Mesodermal cell (in vitro differentiated cells): ENCODE results near the gene RNF157.

Experiments
- H3K27ac ChIP-seq: 2 replicates; pipeline ENCODE4 v1.7.0; 2013; ENCODE audit warnings: mild to moderate bottlenecking, low read depth, low read length, moderate library complexity; ENCODE audit not compliant: severe bottlenecking
- H3K36me3 ChIP-seq: 2 replicates; pipeline ENCODE4 v1.7.1; 2013; ENCODE audit warnings: mild to moderate bottlenecking, low read length, moderate library complexity; ENCODE audit not compliant: control insufficient read depth, insufficient read depth
- H3K4me1 ChIP-seq: one replicate; pipeline ENCODE4 v1.7.1; 2013; ENCODE audit warnings: mild to moderate bottlenecking, low read length; ENCODE audit not compliant: insufficient read depth, control insufficient read depth, poor library complexity, severe bottlenecking
- H3K4me3 ChIP-seq: 2 replicates; pipeline ENCODE4 v1.7.0; 2013; ENCODE audit warnings: low read length, control low read depth, mild to moderate bottlenecking; ENCODE audit not compliant: insufficient read depth, poor library complexity, severe bottlenecking; ENCODE audit errors: extremely low read depth
- H3K9me3 ChIP-seq: 2 replicates; pipeline ENCODE4 v1.7.1; 2013; ENCODE audit warnings: mild to moderate bottlenecking, low read length, moderate library complexity; ENCODE audit not compliant: control insufficient read depth
- WGBS, 2 experiments: methylation state at CpG; one replicate each; pipeline ENCODE4 v1.1.5; 2013; ENCODE audit warnings: missing lambda C conversion rate in 2 of 2; ENCODE audit not compliant: insufficient coverage in 2 of 2; 5-methylcytosine and 5-hydroxymethylcytosine counted together

Gene RNF157

GRCh38 chr17:76125922-76126321, 114.4 kb downstream of the RNF157 start:
- no peak overlapping the region for H3K27ac ChIP-seq
- H3K9me3 ChIP-seq: no peaks in the 10 kb centered on the region
- no peaks in the 10 kb centered on the region for H3K36me3 ChIP-seq
- no peaks in the 10 kb centered on the region for H3K4me1 ChIP-seq
- no peak overlapping the region for H3K4me3 ChIP-seq
- 100% methylated on average over 1 of the region's 1 CpG for WGBS, 2 experiments

DNA sequence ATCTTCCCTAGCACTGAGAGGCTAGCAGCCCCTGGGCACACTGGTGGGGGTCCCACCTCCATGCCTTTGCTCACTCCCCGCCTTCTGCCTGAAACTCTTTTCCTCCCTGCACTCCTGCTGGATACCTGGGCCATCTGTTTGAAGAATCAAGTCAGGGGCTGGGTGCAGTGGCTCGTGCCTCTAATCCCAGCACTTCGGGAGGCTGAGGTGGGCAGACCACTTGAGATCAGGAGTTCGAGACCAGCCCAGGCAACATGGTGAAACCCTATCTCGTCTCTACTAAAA, 115.0 kb downstream of the RNF157 start:
- Histone ChIP-seq H3K4me3 (no peak overlapping the region), H3K4me1 (no peaks in the 10 kb centered on the region), H3K36me3 (no peaks in the 10 kb centered on the region), H3K27ac (no peak overlapping the region), H3K9me3 (no peaks in the 10 kb centered on the region)
- 79 to 89% methylated on average over 4 to 5 of the region's 5 CpGs for WGBS, 2 experiments

DNA sequence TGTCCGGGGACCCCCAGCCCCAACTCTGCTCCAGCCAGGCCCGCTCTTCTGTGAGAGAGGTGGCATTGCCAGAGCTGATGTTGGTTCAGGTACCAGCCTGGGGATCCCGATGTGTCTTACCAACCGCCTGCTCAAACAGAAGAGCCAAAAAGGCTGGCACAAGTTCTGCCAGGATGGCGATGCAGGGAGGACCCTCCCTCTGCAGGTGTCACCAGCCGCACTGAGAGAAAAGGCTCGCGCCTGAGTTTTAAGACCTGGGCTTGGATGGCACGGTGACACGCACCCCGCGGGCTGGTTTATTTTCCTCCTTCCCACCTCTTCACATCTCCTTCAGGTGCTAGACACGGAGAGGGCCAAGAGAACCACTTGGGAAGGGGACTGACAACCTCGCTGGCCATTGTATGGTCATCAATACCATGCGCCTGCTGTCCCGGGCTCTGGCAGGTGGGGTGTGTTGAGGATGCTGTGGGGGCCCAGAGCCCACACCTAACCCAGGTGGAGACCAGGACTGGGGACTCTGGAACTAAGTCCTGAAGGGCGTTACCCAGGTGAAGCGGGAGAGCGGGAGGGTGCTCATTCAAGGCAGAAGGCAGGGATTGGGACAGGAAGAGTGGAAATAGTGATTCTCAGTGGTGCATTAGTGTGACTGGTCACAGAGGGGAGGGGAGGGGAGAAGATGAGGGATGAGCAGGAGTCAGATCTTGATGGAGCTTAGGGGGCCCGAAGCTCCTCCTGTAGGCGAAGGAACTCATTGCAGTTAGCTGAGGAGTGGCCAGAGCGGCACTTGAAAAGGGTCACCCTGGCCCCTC, 115.5 kb downstream of the RNF157 start:
- H3K4me1 ChIP-seq: no peaks in the 10 kb centered on the region
- no peak overlapping the region for H3K4me3 ChIP-seq
- H3K36me3 ChIP-seq: no peaks in the 10 kb centered on the region
- H3K9me3 ChIP-seq: no peaks in the 10 kb centered on the region
- no peak overlapping the region for H3K27ac ChIP-seq
- 87 to 90% methylated on average over 13 to 18 of the region's 22 CpGs for WGBS, 2 experiments

DNA sequence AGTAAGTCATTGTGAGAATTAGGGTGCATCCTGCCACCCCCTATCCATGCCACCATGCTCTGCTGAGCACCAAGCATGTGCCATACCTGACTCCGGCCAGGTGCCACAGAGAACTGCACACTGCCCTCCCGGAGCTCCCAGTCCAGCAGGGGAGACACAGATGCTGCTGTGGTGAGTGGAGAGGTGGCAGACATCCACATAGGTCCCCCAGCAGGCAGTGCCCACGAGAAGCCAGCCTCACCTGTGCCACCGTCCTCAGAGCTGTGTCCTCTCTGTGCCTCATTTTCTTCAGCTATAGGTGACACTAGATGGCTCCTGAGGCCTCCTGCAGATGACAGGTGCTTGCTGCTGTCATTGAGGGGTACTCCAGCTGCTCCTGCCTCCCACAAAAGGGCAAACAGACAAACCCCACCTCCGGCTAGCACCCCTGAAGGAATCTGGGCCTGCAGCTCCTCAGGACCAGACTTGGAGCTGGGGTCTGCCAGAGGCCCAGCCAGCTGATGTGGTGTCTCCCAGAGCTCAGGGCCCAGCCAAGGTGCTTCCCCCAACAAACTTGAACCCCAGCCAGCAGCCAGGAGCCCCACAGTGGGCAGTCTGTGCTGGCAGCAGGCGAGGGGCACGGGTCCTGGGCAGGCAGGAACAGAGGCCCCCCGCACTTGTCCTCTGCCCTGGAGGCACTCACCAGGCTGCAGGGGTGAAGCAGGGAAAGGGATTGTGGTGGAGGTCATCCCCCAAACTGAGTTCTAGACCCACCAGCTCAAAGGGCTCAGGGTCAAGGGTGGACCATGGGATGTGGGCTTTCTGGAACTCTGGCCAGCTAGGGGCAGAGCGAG, 116.3 kb downstream of the RNF157 start:
- WGBS, 2 experiments: 70 to 71% methylated on average over 8 to 9 of the region's 9 CpGs
- Histone ChIP-seq H3K9me3 (no peaks in the 10 kb centered on the region), H3K36me3 (no peaks in the 10 kb centered on the region)

DNA sequence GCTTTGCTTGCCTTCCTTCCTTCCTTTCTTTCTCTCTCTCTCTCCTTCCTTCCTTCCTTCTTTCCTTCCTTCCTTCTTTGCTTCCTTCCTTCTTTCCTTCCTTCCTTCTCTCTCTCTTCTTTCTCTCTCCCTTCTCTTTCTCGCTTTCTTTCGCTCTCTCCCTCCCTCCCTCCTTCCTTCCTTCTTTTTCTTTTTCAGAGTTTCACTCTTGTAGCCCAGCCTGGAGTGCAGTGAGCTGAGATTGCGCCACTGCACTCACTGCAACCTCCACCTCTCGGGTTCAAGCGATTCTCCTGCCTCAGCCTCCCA, 117.1 kb downstream of the RNF157 start:
- no peaks in the 10 kb centered on the region for H3K9me3 ChIP-seq
- H3K36me3 ChIP-seq: no peaks in the 10 kb centered on the region
- H3K27ac ChIP-seq: no peak overlapping the region
- H3K4me1 ChIP-seq: no peaks in the 10 kb centered on the region
- 65 to 67% methylated on average over 3 to 4 of the region's 5 CpGs for WGBS, 2 experiments
- H3K4me3 ChIP-seq: no peak overlapping the region

More for the DNA sequence above, 116.3 kb downstream of the RNF157 start:
- H3K4me3 ChIP-seq: no peak overlapping the region
- H3K27ac ChIP-seq: no peak overlapping the region
- no peaks in the 10 kb centered on the region for H3K4me1 ChIP-seq

GRCh38 chr17:76122431-76123190, 117.7 kb downstream of the RNF157 start:
- Histone ChIP-seq H3K9me3 (no peaks in the 10 kb centered on the region), H3K4me3 (no peak overlapping the region), H3K27ac (no peak overlapping the region), H3K4me1 (no peaks in the 10 kb centered on the region), H3K36me3 (no peaks in the 10 kb centered on the region)
- 86 to 88% methylated on average over 19 to 22 of the region's 24 CpGs for WGBS, 2 experiments

GRCh38 chr17:76121932-76122430, 118.3 kb downstream of the RNF157 start:
- Histone ChIP-seq H3K36me3 (no peaks in the 10 kb centered on the region), H3K4me1 (no peaks in the 10 kb centered on the region), H3K9me3 (no peaks in the 10 kb centered on the region), H3K4me3 (no peak overlapping the region), H3K27ac (no peak overlapping the region)
- WGBS, 2 experiments: 64 to 72% methylated on average over 25 to 42 of the region's 42 CpGs

- H3K27ac ChIP-seq: no peak overlapping the region
- no peaks in the 10 kb centered on the region for H3K4me1 ChIP-seq
- no peaks in the 10 kb centered on the region for H3K36me3 ChIP-seq
- WGBS, 2 experiments: 80% methylated on average over 5 of the region's 5 CpGs
- H3K9me3 ChIP-seq: no peaks in the 10 kb centered on the region
- H3K4me3 ChIP-seq: no peak overlapping the region
Measured at GRCh38 chr17:76120658-76121008, 119.7 kb downstream of the RNF157 start.

DNA sequence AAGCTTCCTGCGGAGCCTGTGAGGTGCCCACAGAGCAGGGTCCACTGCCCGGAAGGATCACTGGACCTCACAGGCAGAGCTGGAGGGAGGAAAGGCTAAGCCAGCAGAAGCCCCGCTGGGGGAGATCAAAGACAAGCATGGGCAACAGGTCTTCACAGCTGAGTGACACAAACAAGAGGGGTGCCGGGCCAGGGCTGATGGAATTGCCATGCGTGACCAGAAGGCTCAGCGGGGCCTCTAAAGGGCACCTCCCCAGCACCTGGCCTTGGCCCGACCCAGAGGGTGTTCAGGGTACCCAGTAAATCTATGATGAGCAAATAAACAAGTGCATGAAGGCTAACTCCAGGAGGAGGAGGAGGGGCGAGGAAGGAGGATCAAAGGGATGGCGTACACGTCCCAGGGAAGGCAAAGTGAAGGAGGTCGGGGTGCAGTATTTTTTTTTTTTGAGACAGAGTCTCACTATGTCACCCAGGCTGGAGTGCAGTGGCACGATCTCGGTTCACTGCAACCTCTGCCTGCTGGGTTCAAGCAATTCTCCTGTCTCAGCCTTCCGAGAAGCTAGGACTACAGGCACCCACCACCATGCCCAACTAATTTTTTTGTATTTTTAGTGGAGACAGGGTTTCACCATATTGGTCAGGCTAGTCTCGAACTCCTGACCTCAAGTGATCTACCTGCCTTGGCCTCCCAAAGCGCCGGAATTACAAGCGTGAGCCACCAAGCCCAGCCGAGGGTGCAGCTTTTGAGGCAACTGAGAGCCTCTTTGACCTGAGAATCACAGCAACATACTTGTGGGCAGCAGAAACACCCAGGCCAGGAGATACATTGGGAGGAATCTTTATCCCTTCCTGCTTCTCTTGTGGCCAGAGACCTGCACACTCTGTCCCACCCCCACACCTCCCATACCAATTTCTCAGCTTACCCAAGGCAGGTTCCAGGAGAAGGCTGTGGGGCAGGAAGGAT, 120.6 kb downstream of the RNF157 start:
- Histone ChIP-seq H3K4me1 (no peaks in the 10 kb centered on the region), H3K36me3 (no peaks in the 10 kb centered on the region), H3K9me3 (no peaks in the 10 kb centered on the region), H3K27ac (no peak overlapping the region), H3K4me3 (no peak overlapping the region)
- 73 to 77% methylated on average over 15 to 18 of the region's 19 CpGs for WGBS, 2 experiments
